ENCODE results near the gene LRRC70.

LRRC70 gene

GRCh38 chr5:62569470-62569869 lies 9.1 kb upstream of the LRRC70 start:
- in situ Hi-C loops (cut with MboI; ENCODE audit: low pct_unique_long_range_greater_than_20kb, low sequenced_read_pairs, unreplicated experiment) = no loop called here
- TF ChIP-seq CTCF (IDR thresholded peaks at IDR 0.05; ENCODE audit: extremely low read depth, insufficient read depth, missing control alignments) = no peak
- DNase-seq (ENCODE audit: low spot score) = peak; percentile 13

GRCh38 chr5:62572918-62573514 lies 5.6 kb upstream of the LRRC70 start:
- in situ Hi-C loops (cut with MboI; ENCODE audit: low pct_unique_long_range_greater_than_20kb, low sequenced_read_pairs, unreplicated experiment) = no loop called here
- no peak for DNase-seq (ENCODE audit: low spot score)
- no peak for TF ChIP-seq CTCF (IDR thresholded peaks at IDR 0.05; ENCODE audit: extremely low read depth, insufficient read depth, missing control alignments)

- in situ Hi-C loops (cut with MboI; ENCODE audit: low pct_unique_long_range_greater_than_20kb, low sequenced_read_pairs, unreplicated experiment) = no loop called here
- TF ChIP-seq CTCF (IDR thresholded peaks at IDR 0.05; ENCODE audit: extremely low read depth, insufficient read depth, missing control alignments) = no peak
- DNase-seq (ENCODE audit: low spot score) = no peak
Measured at GRCh38 chr5:62574599-62574998, 4.0 kb upstream of the LRRC70 start.

GRCh38 chr5:62575066-62575465 lies 3.6 kb upstream of the LRRC70 start:
- in situ Hi-C loops (cut with MboI; ENCODE audit: low pct_unique_long_range_greater_than_20kb, low sequenced_read_pairs, unreplicated experiment) = no loop called here
- no peak for TF ChIP-seq CTCF (IDR thresholded peaks at IDR 0.05; ENCODE audit: extremely low read depth, insufficient read depth, missing control alignments)
- DNase-seq (ENCODE audit: low spot score) = no peak

- in situ Hi-C loops (cut with MboI; ENCODE audit: low pct_unique_long_range_greater_than_20kb, low sequenced_read_pairs, unreplicated experiment) = no loop called here
- DNase-seq (ENCODE audit: low spot score) = no peak
Measured at GRCh38 chr5:62575489-62575888, 3.1 kb upstream of the LRRC70 start.

GRCh38 chr5:62576570-62577170 lies 1.9 kb upstream of the LRRC70 start:
- in situ Hi-C loops (cut with MboI; ENCODE audit: low pct_unique_long_range_greater_than_20kb, low sequenced_read_pairs, unreplicated experiment) = no loop called here
- DNase-seq (ENCODE audit: low spot score) = no peak

More at GRCh38 chr5:62575489-62575888, 3.1 kb upstream of the LRRC70 start:
- no peak for TF ChIP-seq CTCF (IDR thresholded peaks at IDR 0.05; ENCODE audit: extremely low read depth, insufficient read depth, missing control alignments)

More at GRCh38 chr5:62576570-62577170, 1.9 kb upstream of the LRRC70 start:
- TF ChIP-seq CTCF (IDR thresholded peaks at IDR 0.05; ENCODE audit: extremely low read depth, insufficient read depth, missing control alignments) = no peak

All from GM13977 (cell line).